Activated CD8-positive, alpha-beta T cell treated with anti-CD3 and anti-CD28 coated beads for 36 hours (primary cell): ENCODE results near the gene TRIM52. TPM values are rescaled to one million over a fixed set of nuclear protein-coding genes. Genes with fewer than 3 reads are reported as not detected.
A peak's percentile ranks its signal among the peaks of the same experiment; 100 is the strongest.

Source experiments
- ATAC-seq: fragments of 200-7000 bp; cut with Tn5 transposase; one replicate; pipeline ENCODE4 v1.10.0; 2021; ENCODE audit warnings: mild to moderate bottlenecking, moderate library complexity
- CTCF ChIA-PET: fragments of 350-600 bp; sonication (Branson Sonifier 250); formaldehyde crosslinking; loops from one replicate; lab custom pipeline; 2021; ENCODE audit warnings: antibody characterized with exemption; lab: Charles Lee
- POLR2A ChIA-PET: fragments of 350-600 bp; sonication (Branson Sonifier 250); formaldehyde crosslinking; loops from one replicate; lab custom pipeline; 2021; ENCODE audit warnings: antibody characterized with exemption; lab: Charles Lee
- DNase-seq: peaks from one replicate; pipeline ENCODE4 v3.0.0-alpha.2; 2020
- H3K27ac Mint-ChIP-seq: one replicate; pipeline ENCODE4 v1.8.0; 2021; ENCODE audit warnings: mild to moderate bottlenecking, mixed read lengths
- H3K27me3 Mint-ChIP-seq: one replicate; pipeline ENCODE4 v1.8.0; 2021; ENCODE audit warnings: mixed read lengths
- H3K36me3 Mint-ChIP-seq: one replicate; pipeline ENCODE4 v1.8.0; 2021; ENCODE audit warnings: low read depth, mixed read lengths
- H3K4me1 Mint-ChIP-seq: one replicate; pipeline ENCODE4 v1.8.0; 2021; ENCODE audit warnings: low read depth, mixed read lengths
- H3K4me3 Mint-ChIP-seq: one replicate; pipeline ENCODE4 v1.8.0; 2021; ENCODE audit warnings: mild to moderate bottlenecking, moderate library complexity, mixed read lengths
- H3K9me3 Mint-ChIP-seq: one replicate; pipeline ENCODE4 v1.8.0; 2021; ENCODE audit warnings: mixed read lengths
- CTCF ChIP-seq: fragments of 200-600 bp; IDR thresholded peaks from one replicate; pipeline ENCODE4 v1.8.0; 2022; ENCODE audit warnings: antibody characterized with exemption, mild to moderate bottlenecking
- intact Hi-C: fragments of 100-400 bp; cut with micrococcal nuclease; formaldehyde crosslinking; loops from one replicate; pipeline ENCODE4 v1.10.0; 2022
- total RNA-seq, 2 experiments: library from RNA; stranded (reverse); gene quantifications; one replicate each; pipeline ENCODE4 v1.2.3, GENCODE V29; 2021

TRIM52 gene
- total RNA-seq, 2 experiments from 2014 or later = 13.2 to 13.8 TPM

GRCh38 chr5:181220178-181220515 is 40.8 kb downstream of the TRIM52 start:
- Mint-ChIP-seq H3K27ac (no peak overlapping the region), H3K9me3 (no peaks in the 10 kb centered on the region), H3K36me3 (peaks cover 16% of the 10 kb centered on the region), H3K4me1 (peaks cover 49% of the 10 kb centered on the region), H3K27me3 (peaks cover 5% of the 10 kb centered on the region), H3K4me3 (no peak overlapping the region)
- ChIA-PET CTCF (no interaction called here), POLR2A (interaction anchor here (1.0 to 2.2 kb wide), 9 partner anchors 13 to 60 kb away, joined by 3 to 12 read pairs (median 4); partner anchors contain the start of genes RACK1 and TRIM52)
- DNase-seq = no peak
- intact Hi-C loops = loop anchor here (5.0 kb wide), 1 partner anchor 42 kb away; the partner anchor contains the start of gene TRIM52
- ATAC-seq = no peak
- no peak for TF ChIP-seq CTCF

- Mint-ChIP-seq H3K9me3 (no peaks in the 10 kb centered on the region), H3K36me3 (peaks cover 12% of the 10 kb centered on the region), H3K4me3 (peak overlapping the region; percentile 49), H3K27ac (no peak overlapping the region), H3K27me3 (peaks cover 5% of the 10 kb centered on the region), H3K4me1 (peaks cover 48% of the 10 kb centered on the region)
- DNase-seq = no peak
- CTCF ChIA-PET = no interaction called here
- TF ChIP-seq CTCF = no peak
- no peak for ATAC-seq
- intact Hi-C loops = loop anchor here (5.0 kb wide), 1 partner anchor 43 kb away; the partner anchor contains the start of gene TRIM52
- POLR2A ChIA-PET = interaction anchor here (1.0 to 2.2 kb wide), 9 partner anchors 12 to 59 kb away, joined by 3 to 12 read pairs (median 4); partner anchors contain the start of genes RACK1 and TRIM52
Observed at GRCh38 chr5:181219262-181220177, 41.4 kb downstream of the TRIM52 start.

GRCh38 chr5:181218795-181219124 is 42.2 kb downstream of the TRIM52 start:
- no peaks in the 10 kb centered on the region for H3K9me3 Mint-ChIP-seq

GRCh38 chr5:181217803-181218062 is 43.2 kb downstream of the TRIM52 start:
- ATAC-seq (peak; percentile 5), DNase-seq (peak; percentile 55)
- H3K27ac Mint-ChIP-seq = peak overlapping the region; percentile 84
- peaks cover 46% of the 10 kb centered on the region for H3K4me1 Mint-ChIP-seq
- ChIA-PET CTCF (no interaction called here), POLR2A (interaction anchor here (0.6 to 2.4 kb wide), 5 partner anchors 11 to 59 kb away, joined by 3 to 18 read pairs (median 3); no protein-coding TSS in a partner anchor)
- peaks cover 5% of the 10 kb centered on the region for H3K27me3 Mint-ChIP-seq
- H3K36me3 Mint-ChIP-seq = peaks cover 7% of the 10 kb centered on the region
- intact Hi-C loops = loop anchor here (1.0 kb wide), 1 partner anchor 10 kb away; no protein-coding TSS in a partner anchor
- no peaks in the 10 kb centered on the region for H3K9me3 Mint-ChIP-seq
- peak overlapping the region; percentile 87 for H3K4me3 Mint-ChIP-seq
- TF ChIP-seq CTCF = peak; percentile 3

More at GRCh38 chr5:181218795-181219124, 42.2 kb downstream of the TRIM52 start:
- ChIA-PET CTCF (no interaction called here), POLR2A (no interaction called here)
- no peak for DNase-seq
- Mint-ChIP-seq H3K4me1 (peaks cover 46% of the 10 kb centered on the region), H3K27ac (peak overlapping the region; percentile 84), H3K4me3 (peak overlapping the region; percentile 87), H3K36me3 (peaks cover 9% of the 10 kb centered on the region), H3K27me3 (peaks cover 5% of the 10 kb centered on the region)
- intact Hi-C loops = loop anchor here (1.0 kb wide), 1 partner anchor 11 kb away; no protein-coding TSS in a partner anchor
- TF ChIP-seq CTCF = no peak
- ATAC-seq = no peak
